IMR-90 (cell line): ENCODE data around the gene DIP2C.

Source experiments
- BHLHE40 ChIP-seq: fragments of 150-350 bp; IDR thresholded peaks from 2 replicates; pipeline ENCODE4 v1.6.1; 2016; ENCODE audit warnings: mild to moderate bottlenecking, low read depth, low read length
- CEBPB ChIP-seq: IDR thresholded peaks from 2 replicates; pipeline ENCODE4 v1.6.1; 2012; ENCODE audit warnings: low read depth, low read length, improper control_type of control experiment
- CHD1 ChIP-seq: IDR thresholded peaks from 2 replicates; pipeline ENCODE4 v1.6.1; 2012; ENCODE audit warnings: low read depth, low read length, improper control_type of control experiment
- MAZ ChIP-seq: IDR thresholded peaks from 2 replicates; pipeline ENCODE4 v1.6.1; 2012; ENCODE audit warnings: low read depth, mild to moderate bottlenecking, low read length, improper control_type of control experiment, moderate library complexity, borderline replicate concordance
- POLR2A ChIP-seq: IDR thresholded peaks from 2 replicates; pipeline ENCODE4 v1.6.1; 2012; ENCODE audit warnings: mild to moderate bottlenecking, low read depth, low read length
- RAD21 ChIP-seq: IDR thresholded peaks from 2 replicates; pipeline ENCODE4 v1.6.1; 2012; ENCODE audit warnings: low read length, improper control_type of control experiment
- SMC3 ChIP-seq: fragments of 150-350 bp; IDR thresholded peaks from 2 replicates; pipeline ENCODE4 v1.6.1; 2016; ENCODE audit warnings: low read depth, mild to moderate bottlenecking, antibody characterized with exemption, low read length, moderate library complexity
- TF ChIP-seq, protein P1 (sequence below): conservative IDR thresholded peaks from 2 replicates; pipeline ENCODE4 v1.5.1; 2012; ENCODE audit warnings: mild to moderate bottlenecking, low read depth, low read length, improper control_type of control experiment
- TF ChIP-seq, protein P2 (sequence below): fragments of 150-350 bp; IDR thresholded peaks from 2 replicates; pipeline ENCODE4 v1.6.1; 2017; ENCODE audit warnings: mild to moderate bottlenecking, antibody characterized with exemption, low read length, low read depth

DNA sequence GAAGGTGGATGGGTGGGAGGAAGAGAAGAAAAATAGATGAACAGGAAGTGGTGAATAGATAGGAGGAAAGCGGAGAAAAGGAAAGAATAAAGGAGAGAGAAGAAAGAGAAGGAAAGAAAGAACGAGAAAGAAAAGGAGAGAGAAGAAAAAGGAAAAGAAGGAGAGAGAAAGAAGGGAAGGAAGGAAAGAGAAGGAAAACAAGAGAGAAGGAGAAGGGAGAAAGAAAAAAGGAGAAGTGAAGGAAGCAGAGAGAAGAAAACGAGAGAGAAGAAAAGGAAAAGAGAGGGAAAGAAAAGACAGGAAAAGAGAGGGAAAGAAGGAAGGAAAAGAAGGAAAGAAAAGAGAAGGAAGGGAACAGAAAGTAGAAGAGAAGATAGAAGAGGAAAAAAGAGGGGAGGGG lies 211.8 kb downstream of the DIP2C start:
- TF ChIP-seq RAD21, result no peak
- no peak for TF ChIP-seq CEBPB
- TF ChIP-seq, protein P1, sequence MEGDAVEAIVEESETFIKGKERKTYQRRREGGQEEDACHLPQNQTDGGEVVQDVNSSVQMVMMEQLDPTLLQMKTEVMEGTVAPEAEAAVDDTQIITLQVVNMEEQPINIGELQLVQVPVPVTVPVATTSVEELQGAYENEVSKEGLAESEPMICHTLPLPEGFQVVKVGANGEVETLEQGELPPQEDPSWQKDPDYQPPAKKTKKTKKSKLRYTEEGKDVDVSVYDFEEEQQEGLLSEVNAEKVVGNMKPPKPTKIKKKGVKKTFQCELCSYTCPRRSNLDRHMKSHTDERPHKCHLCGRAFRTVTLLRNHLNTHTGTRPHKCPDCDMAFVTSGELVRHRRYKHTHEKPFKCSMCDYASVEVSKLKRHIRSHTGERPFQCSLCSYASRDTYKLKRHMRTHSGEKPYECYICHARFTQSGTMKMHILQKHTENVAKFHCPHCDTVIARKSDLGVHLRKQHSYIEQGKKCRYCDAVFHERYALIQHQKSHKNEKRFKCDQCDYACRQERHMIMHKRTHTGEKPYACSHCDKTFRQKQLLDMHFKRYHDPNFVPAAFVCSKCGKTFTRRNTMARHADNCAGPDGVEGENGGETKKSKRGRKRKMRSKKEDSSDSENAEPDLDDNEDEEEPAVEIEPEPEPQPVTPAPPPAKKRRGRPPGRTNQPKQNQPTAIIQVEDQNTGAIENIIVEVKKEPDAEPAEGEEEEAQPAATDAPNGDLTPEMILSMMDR, result no peak
- no peak for TF ChIP-seq SMC3
- TF ChIP-seq POLR2A, result no peak
- TF ChIP-seq, protein P2, sequence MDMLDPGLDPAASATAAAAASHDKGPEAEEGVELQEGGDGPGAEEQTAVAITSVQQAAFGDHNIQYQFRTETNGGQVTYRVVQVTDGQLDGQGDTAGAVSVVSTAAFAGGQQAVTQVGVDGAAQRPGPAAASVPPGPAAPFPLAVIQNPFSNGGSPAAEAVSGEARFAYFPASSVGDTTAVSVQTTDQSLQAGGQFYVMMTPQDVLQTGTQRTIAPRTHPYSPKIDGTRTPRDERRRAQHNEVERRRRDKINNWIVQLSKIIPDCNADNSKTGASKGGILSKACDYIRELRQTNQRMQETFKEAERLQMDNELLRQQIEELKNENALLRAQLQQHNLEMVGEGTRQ, result no peak
- no peak for TF ChIP-seq MAZ
- TF ChIP-seq CHD1, result no peak
- TF ChIP-seq BHLHE40, result no peak
